Measurements from ENCODE around the gene ANGPTL8.

- TF ChIP-seq CTCF (IDR thresholded peaks at IDR 0.05 in 2 of 3, conservative IDR thresholded peaks at IDR 0.05 in 1 of 3; ENCODE audit: control insufficient read depth in 2 of 3, extremely low read depth in 1 of 3, insufficient read depth in 1 of 3, low read depth in 3 of 3, low read length in 3 of 3) (no peak), MYC (IDR thresholded peaks at IDR 0.05; ENCODE audit: insufficient read depth, insufficient read length, insufficient replicate concordance, low read length, severe bottlenecking) (no peak), POLR2A (IDR thresholded peaks at IDR 0.05; ENCODE audit: low read depth, low read length) (no peak), SRF (IDR thresholded peaks at IDR 0.05; ENCODE audit: low read depth in 2 of 2, low read length in 2 of 2) (no peak)
Observed at GRCh38 chr19:11230621-11231386, 8.6 kb upstream of the ANGPTL8 start.

Data from GM12878 (cell line).